CD4-positive, alpha-beta T cell treated with Interleukin-6 at 100 ng/mL for 8 hours (primary cell): Measurements from ENCODE around the gene TRPM2.
A peak's percentile ranks its signal among the peaks of the same experiment; 100 is the strongest.
"Not testable (repeated sequence)": the region's sequence is repeated elsewhere in the genome, so short reads cannot be mapped to it uniquely, and the experiment has no call there.

ENCODE experiments used
- DNase-seq: peaks from one replicate; pipeline ENCODE4 v3.0.0-alpha.2; 2020; ENCODE audit warnings: mixed read lengths, low spot score

Gene TRPM2

GRCh38 chr21:44354775-44355771 lies 1.7 kb downstream of the TRPM2 start:
- DNase-seq: peak; percentile 27

- no peak for DNase-seq
These were observed 2.7 kb downstream of the TRPM2 start for GRCh38 chr21:44356160-44356559.

- no peak for DNase-seq
These were observed 3.2 kb downstream of the TRPM2 start for GRCh38 chr21:44356636-44357035.

GRCh38 chr21:44357064-44357837 lies 3.8 kb downstream of the TRPM2 start:
- DNase-seq: no peak

- DNase-seq: no peak
These were observed 6.0 kb downstream of the TRPM2 start for GRCh38 chr21:44359396-44359795.

GRCh38 chr21:44360159-44360558 lies 6.7 kb downstream of the TRPM2 start:
- DNase-seq: no peak

- DNase-seq: not testable (repeated sequence)
These were observed 8.5 kb downstream of the TRPM2 start for GRCh38 chr21:44361903-44362302.

GRCh38 chr21:44363278-44363677 lies 9.9 kb downstream of the TRPM2 start:
- DNase-seq: no peak

- no peak for DNase-seq
These were observed 11.0 kb downstream of the TRPM2 start for GRCh38 chr21:44364151-44365053.

GRCh38 chr21:44365251-44365966 lies 12.0 kb downstream of the TRPM2 start:
- DNase-seq: no peak

- DNase-seq: no peak
These were observed 12.7 kb downstream of the TRPM2 start for GRCh38 chr21:44365967-44366585.

- DNase-seq: no peak
These were observed 13.3 kb downstream of the TRPM2 start for GRCh38 chr21:44366586-44367211.

- DNase-seq: no peak
These were observed 15.5 kb downstream of the TRPM2 start for GRCh38 chr21:44368711-44369446.

- no peak for DNase-seq
These were observed 16.8 kb downstream of the TRPM2 start for GRCh38 chr21:44370027-44370735.

- DNase-seq: no peak
These were observed 17.5 kb downstream of the TRPM2 start for GRCh38 chr21:44370786-44371410.

- no peak for DNase-seq
These were observed 18.2 kb downstream of the TRPM2 start for GRCh38 chr21:44371596-44371995.

GRCh38 chr21:44372616-44373015 lies 19.2 kb downstream of the TRPM2 start:
- no peak for DNase-seq

GRCh38 chr21:44374601-44375280 lies 21.3 kb downstream of the TRPM2 start:
- DNase-seq: no peak
